GM23338 (cell line): ENCODE data around the gene TENT4A. TPM values are rescaled to one million over a fixed set of nuclear protein-coding genes. Genes with fewer than 3 reads are reported as not detected.

ENCODE experiments used
- ATAC-seq: fragments of 200-7000 bp; cut with Tn5 transposase; 3 replicates; pipeline ENCODE4 v1.9.1; 2020
- DNase-seq: peaks from one replicate; pipeline ENCODE4 v3.0.0-alpha.2; 2015; ENCODE audit warnings: low spot score
- H2AFZ ChIP-seq: fragments of 200-600 bp; sonication (generic); 2 replicates; pipeline ENCODE4 v1.8.0; 2016; ENCODE audit warnings: antibody characterized with exemption, mild to moderate bottlenecking, moderate library complexity
- H3F3A ChIP-seq: fragments of 200-600 bp; sonication (generic); replicated peaks from 2 replicates; pipeline ENCODE4 v1.8.0; 2017; ENCODE audit warnings: antibody characterized with exemption, mixed run types, low read depth
- H3K27ac ChIP-seq: fragments of 200-600 bp; sonication (generic); 2 replicates; pipeline ENCODE4 v1.6.1; 2016; ENCODE audit warnings: low read depth
- H3K27me3 ChIP-seq: fragments of 200-600 bp; sonication (generic); 2 replicates; pipeline ENCODE4 v1.8.0; 2016; ENCODE audit warnings: mild to moderate bottlenecking, mixed run types, moderate library complexity; ENCODE audit not compliant: insufficient read depth
- H3K36me3 ChIP-seq: fragments of 200-600 bp; sonication (generic); 2 replicates; pipeline ENCODE4 v1.8.0; 2016; ENCODE audit warnings: mild to moderate bottlenecking; ENCODE audit not compliant: insufficient read depth
- H3K4me1 ChIP-seq: fragments of 200-600 bp; sonication (generic); 2 replicates; pipeline ENCODE4 v1.8.0; 2016; ENCODE audit warnings: mild to moderate bottlenecking, moderate library complexity; ENCODE audit not compliant: insufficient read depth
- H3K4me2 ChIP-seq: fragments of 200-600 bp; sonication (generic); 2 replicates; pipeline ENCODE4 v1.7.1; 2017; ENCODE audit warnings: mixed run types
- H3K4me3 ChIP-seq: fragments of 200-600 bp; sonication (generic); 2 replicates; pipeline ENCODE4 v1.6.1; 2016; ENCODE audit warnings: mixed run types
- H3K79me2 ChIP-seq: fragments of 200-600 bp; sonication (generic); replicated peaks from 2 replicates; pipeline ENCODE4 v1.8.0; 2017; ENCODE audit warnings: mild to moderate bottlenecking; ENCODE audit not compliant: insufficient read depth
- H3K9me2 ChIP-seq: fragments of 200-600 bp; sonication (generic); 2 replicates; pipeline ENCODE4 v1.8.0; 2017; ENCODE audit not compliant: insufficient read depth
- H4K20me1 ChIP-seq: fragments of 200-600 bp; sonication (generic); replicated peaks from 2 replicates; pipeline ENCODE4 v1.8.0; 2017; ENCODE audit warnings: mild to moderate bottlenecking; ENCODE audit not compliant: insufficient read depth
- H3K27ac Mint-ChIP-seq: 2 replicates; pipeline ENCODE4 v1.8.0; 2020; ENCODE audit warnings: inconsistent platforms, mild to moderate bottlenecking, moderate library complexity, mixed read lengths
- H3K27me3 Mint-ChIP-seq: 3 replicates; pipeline ENCODE4 v1.8.0; 2022; ENCODE audit warnings: low read depth, mild to moderate bottlenecking, moderate library complexity, mixed read lengths, inconsistent platforms; ENCODE audit not compliant: insufficient read depth, poor library complexity
- H3K36me3 Mint-ChIP-seq: 3 replicates; pipeline ENCODE4 v1.8.0; 2021; ENCODE audit warnings: low read depth, mild to moderate bottlenecking, inconsistent platforms, moderate library complexity, mixed read lengths
- H3K4me1 Mint-ChIP-seq: 3 replicates; pipeline ENCODE4 v1.8.0; 2020; ENCODE audit warnings: mild to moderate bottlenecking, inconsistent platforms, mixed read lengths
- H3K4me3 Mint-ChIP-seq: 3 replicates; pipeline ENCODE4 v1.8.0; 2021; ENCODE audit warnings: moderate library complexity, mild to moderate bottlenecking, inconsistent platforms, mixed read lengths
- H3K9me3 Mint-ChIP-seq: 3 replicates; pipeline ENCODE4 v1.8.0; 2020; ENCODE audit warnings: moderate library complexity, mild to moderate bottlenecking, inconsistent platforms, mixed read lengths
- CREB1 ChIP-seq: fragments of 250-450 bp; sonication (Bioruptor Pico); IDR thresholded peaks from 2 replicates; pipeline ENCODE4 v1.5.0; 2020; ENCODE audit warnings: low read depth, mild to moderate bottlenecking, moderate library complexity
- EZH2 ChIP-seq: fragments of 200-600 bp; sonication (generic); IDR thresholded peaks from one replicate; pipeline ENCODE4 v1.8.0; 2017; ENCODE audit warnings: antibody characterized with exemption, mild to moderate bottlenecking, low read depth; ENCODE audit not compliant: unreplicated experiment
- EZH2phosphoT487 ChIP-seq: fragments of 200-600 bp; sonication (generic); IDR thresholded peaks from one replicate; pipeline ENCODE4 v1.8.1; 2018; ENCODE audit warnings: antibody characterized with exemption; ENCODE audit not compliant: unreplicated experiment
- JUNB ChIP-seq: IDR thresholded peaks from one replicate; pipeline ENCODE4 v1.6.1; 2016; ENCODE audit warnings: antibody characterized with exemption; ENCODE audit not compliant: unreplicated experiment
- NANOG ChIP-seq: IDR thresholded peaks from 2 replicates; pipeline ENCODE4 v1.6.1; 2016; ENCODE audit warnings: antibody characterized with exemption, borderline replicate concordance
- POLR2AphosphoS5 ChIP-seq: IDR thresholded peaks from 2 replicates; pipeline ENCODE4 v1.6.1; 2016; ENCODE audit warnings: antibody characterized with exemption, low read depth
- STAT1 ChIP-seq: IDR thresholded peaks from one replicate; pipeline ENCODE4 v1.6.1; 2016; ENCODE audit warnings: antibody characterized with exemption; ENCODE audit not compliant: unreplicated experiment
- ZNF114 ChIP-seq: fragments of 250-450 bp; sonication (Bioruptor Pico); IDR thresholded peaks from 2 replicates; pipeline ENCODE4 v1.5.0; 2020; ENCODE audit warnings: mild to moderate bottlenecking, moderate library complexity
- polyA plus RNA-seq: library from polyadenylated mRNA; unstranded; fragments of >200 nt; fragmentation: Nextera tagmentation; extraction: Ambion mirVana; gene quantifications from 2 replicates; pipeline ENCODE4 v1.2.1, GENCODE V29; 2016
- total RNA-seq: library from RNA; depleted of rRNA; stranded (reverse); fragments of >200 nt; shearing (Covaris generic); gene quantifications from 2 replicates; pipeline ENCODE4 v1.2.3, GENCODE V29; 2014
- TF ChIP-seq, protein P1 (sequence below): IDR thresholded peaks from one replicate; pipeline ENCODE4 v1.6.1; 2018; ENCODE audit warnings: antibody characterized with exemption; ENCODE audit not compliant: unreplicated experiment
- TF ChIP-seq, protein P2 (sequence below): fragments of 250-450 bp; sonication (Bioruptor Pico); IDR thresholded peaks from 2 replicates; pipeline ENCODE4 v1.5.0; 2020; ENCODE audit warnings: mild to moderate bottlenecking, moderate library complexity

Gene TENT4A
- total and polyA plus RNA-seq, 2 experiments from 2014 or later: 5.3 to 24.0 TPM

DNA sequence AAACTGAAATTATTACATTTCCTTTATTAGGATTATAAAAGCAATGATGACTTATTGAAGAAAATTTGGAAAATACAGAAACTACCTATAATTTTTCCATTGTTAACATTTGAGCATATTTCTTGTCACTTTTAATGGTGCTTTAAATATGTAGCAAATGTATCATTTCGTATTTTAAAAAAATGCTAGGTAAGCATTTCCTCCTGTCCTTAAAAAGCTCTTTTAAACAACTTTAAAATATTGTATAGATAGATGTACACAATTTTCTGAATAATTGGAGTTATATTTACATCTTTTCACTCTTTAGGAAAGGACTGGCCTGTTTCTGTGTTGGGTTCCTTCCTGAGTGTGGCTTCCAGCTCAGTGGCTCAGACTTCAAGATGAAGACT lies 15.6 kb downstream of the TENT4A start:
- no peak for DNase-seq
- Histone ChIP-seq H3K27me3 (no peaks in the 10 kb centered on the region), H3K4me3 (no peak overlapping the region), H4K20me1 (peaks cover 88% of the 10 kb centered on the region), H3K27ac (no peak overlapping the region), H3F3A (no peaks in the 10 kb centered on the region), H3K4me2 (no peak overlapping the region), H3K4me1 (peaks cover 15% of the 10 kb centered on the region; the same call in 1 of the 2 replicates), H3K9me2 (no peaks in the 10 kb centered on the region), H2AFZ (no peak overlapping the region), H3K36me3 (no peaks in the 10 kb centered on the region), H3K79me2 (peaks cover 100% of the 10 kb centered on the region)
- H3K27ac Mint-ChIP-seq: no peak overlapping the region
- peaks cover 66% of the 10 kb centered on the region for H3K4me1 Mint-ChIP-seq
- TF ChIP-seq EZH2phosphoT487 (no peak), CREB1 (CRISPR knock-in tag) (no peak), NANOG (no peak), JUNB (no peak)
- TF ChIP-seq, protein P1, sequence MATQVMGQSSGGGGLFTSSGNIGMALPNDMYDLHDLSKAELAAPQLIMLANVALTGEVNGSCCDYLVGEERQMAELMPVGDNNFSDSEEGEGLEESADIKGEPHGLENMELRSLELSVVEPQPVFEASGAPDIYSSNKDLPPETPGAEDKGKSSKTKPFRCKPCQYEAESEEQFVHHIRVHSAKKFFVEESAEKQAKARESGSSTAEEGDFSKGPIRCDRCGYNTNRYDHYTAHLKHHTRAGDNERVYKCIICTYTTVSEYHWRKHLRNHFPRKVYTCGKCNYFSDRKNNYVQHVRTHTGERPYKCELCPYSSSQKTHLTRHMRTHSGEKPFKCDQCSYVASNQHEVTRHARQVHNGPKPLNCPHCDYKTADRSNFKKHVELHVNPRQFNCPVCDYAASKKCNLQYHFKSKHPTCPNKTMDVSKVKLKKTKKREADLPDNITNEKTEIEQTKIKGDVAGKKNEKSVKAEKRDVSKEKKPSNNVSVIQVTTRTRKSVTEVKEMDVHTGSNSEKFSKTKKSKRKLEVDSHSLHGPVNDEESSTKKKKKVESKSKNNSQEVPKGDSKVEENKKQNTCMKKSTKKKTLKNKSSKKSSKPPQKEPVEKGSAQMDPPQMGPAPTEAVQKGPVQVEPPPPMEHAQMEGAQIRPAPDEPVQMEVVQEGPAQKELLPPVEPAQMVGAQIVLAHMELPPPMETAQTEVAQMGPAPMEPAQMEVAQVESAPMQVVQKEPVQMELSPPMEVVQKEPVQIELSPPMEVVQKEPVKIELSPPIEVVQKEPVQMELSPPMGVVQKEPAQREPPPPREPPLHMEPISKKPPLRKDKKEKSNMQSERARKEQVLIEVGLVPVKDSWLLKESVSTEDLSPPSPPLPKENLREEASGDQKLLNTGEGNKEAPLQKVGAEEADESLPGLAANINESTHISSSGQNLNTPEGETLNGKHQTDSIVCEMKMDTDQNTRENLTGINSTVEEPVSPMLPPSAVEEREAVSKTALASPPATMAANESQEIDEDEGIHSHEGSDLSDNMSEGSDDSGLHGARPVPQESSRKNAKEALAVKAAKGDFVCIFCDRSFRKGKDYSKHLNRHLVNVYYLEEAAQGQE: no peak
- H3K4me3 Mint-ChIP-seq: no peak overlapping the region
- no peak for ATAC-seq
- H3K9me3 Mint-ChIP-seq: no peaks in the 10 kb centered on the region
- H3K36me3 Mint-ChIP-seq: peaks cover 1% of the 10 kb centered on the region; the same call in 2 of the 3 replicates
- H3K27me3 Mint-ChIP-seq: no peaks in the 10 kb centered on the region

DNA sequence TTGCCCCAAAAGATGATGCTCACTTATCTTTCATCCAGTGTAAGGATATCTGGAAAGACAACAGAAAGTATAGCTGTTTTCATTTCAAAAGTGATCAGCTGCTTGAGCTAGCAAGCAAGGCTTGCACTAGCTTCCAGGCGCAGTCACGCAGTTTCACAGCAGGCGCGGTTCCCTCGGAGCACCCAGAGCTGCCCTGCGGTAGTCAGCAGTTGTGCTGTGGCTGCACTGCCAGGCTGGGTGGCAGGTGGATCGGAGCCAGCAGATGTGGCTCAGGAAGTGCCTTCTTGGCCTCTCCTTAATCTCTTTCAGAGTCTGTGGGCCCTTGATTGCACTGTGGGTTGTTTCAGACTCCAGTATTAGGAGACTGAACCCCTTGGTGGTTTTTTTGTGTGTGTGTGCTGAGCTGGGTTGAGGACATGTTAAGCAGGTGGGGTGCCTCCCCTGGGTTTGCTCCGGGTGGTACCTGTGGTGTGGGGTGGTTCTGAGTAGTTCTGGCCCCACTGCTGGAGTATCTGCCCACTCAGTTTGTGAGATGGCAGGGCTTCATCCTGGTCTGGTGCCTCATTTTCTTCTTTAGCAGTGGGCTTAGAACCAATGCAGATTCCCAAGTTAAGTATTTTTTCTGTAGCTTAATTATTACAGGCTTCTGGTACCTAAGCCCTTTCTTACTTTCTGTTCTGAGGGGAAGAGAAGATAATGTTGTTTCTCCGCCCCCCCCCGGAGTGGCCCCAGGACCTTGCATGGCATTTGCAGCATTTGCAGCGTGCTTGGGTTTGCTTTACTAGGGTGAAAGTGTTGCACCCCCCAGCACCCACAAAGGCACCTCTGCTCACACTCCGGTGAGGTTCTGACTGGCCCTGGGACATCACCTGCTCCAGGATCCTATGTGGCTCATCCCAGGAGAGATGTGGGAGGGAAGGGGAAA lies 16.4 kb downstream of the TENT4A start:
- peaks cover 58% of the 10 kb centered on the region for H3K4me1 Mint-ChIP-seq
- H3K27ac Mint-ChIP-seq: no peak overlapping the region
- no peaks in the 10 kb centered on the region; the same call in 1 of the 3 replicates for H3K36me3 Mint-ChIP-seq
- H3K4me1 ChIP-seq: peaks cover 9% of the 10 kb centered on the region; the same call in 1 of the 2 replicates
- no peaks in the 10 kb centered on the region for H3K9me3 Mint-ChIP-seq
- no peak overlapping the region for H2AFZ ChIP-seq
- peaks cover 98% of the 10 kb centered on the region for H3K79me2 ChIP-seq
- ATAC-seq: no peak
- no peak overlapping the region; the same call in 2 of the 3 replicates for H3K4me3 Mint-ChIP-seq
- H3K9me2 ChIP-seq: no peaks in the 10 kb centered on the region
- H3K4me2 ChIP-seq: no peak overlapping the region
- H3K27me3 ChIP-seq: no peaks in the 10 kb centered on the region
- H3K36me3 ChIP-seq: no peaks in the 10 kb centered on the region
- peak overlapping the region; percentile 50; the same call in 1 of the 2 replicates for H3K27ac ChIP-seq
- peaks cover 83% of the 10 kb centered on the region for H4K20me1 ChIP-seq
- no peaks in the 10 kb centered on the region for H3K27me3 Mint-ChIP-seq
- DNase-seq: no peak
- H3K4me3 ChIP-seq: no peak overlapping the region
- no peaks in the 10 kb centered on the region for H3F3A ChIP-seq
- TF ChIP-seq, protein P2, sequence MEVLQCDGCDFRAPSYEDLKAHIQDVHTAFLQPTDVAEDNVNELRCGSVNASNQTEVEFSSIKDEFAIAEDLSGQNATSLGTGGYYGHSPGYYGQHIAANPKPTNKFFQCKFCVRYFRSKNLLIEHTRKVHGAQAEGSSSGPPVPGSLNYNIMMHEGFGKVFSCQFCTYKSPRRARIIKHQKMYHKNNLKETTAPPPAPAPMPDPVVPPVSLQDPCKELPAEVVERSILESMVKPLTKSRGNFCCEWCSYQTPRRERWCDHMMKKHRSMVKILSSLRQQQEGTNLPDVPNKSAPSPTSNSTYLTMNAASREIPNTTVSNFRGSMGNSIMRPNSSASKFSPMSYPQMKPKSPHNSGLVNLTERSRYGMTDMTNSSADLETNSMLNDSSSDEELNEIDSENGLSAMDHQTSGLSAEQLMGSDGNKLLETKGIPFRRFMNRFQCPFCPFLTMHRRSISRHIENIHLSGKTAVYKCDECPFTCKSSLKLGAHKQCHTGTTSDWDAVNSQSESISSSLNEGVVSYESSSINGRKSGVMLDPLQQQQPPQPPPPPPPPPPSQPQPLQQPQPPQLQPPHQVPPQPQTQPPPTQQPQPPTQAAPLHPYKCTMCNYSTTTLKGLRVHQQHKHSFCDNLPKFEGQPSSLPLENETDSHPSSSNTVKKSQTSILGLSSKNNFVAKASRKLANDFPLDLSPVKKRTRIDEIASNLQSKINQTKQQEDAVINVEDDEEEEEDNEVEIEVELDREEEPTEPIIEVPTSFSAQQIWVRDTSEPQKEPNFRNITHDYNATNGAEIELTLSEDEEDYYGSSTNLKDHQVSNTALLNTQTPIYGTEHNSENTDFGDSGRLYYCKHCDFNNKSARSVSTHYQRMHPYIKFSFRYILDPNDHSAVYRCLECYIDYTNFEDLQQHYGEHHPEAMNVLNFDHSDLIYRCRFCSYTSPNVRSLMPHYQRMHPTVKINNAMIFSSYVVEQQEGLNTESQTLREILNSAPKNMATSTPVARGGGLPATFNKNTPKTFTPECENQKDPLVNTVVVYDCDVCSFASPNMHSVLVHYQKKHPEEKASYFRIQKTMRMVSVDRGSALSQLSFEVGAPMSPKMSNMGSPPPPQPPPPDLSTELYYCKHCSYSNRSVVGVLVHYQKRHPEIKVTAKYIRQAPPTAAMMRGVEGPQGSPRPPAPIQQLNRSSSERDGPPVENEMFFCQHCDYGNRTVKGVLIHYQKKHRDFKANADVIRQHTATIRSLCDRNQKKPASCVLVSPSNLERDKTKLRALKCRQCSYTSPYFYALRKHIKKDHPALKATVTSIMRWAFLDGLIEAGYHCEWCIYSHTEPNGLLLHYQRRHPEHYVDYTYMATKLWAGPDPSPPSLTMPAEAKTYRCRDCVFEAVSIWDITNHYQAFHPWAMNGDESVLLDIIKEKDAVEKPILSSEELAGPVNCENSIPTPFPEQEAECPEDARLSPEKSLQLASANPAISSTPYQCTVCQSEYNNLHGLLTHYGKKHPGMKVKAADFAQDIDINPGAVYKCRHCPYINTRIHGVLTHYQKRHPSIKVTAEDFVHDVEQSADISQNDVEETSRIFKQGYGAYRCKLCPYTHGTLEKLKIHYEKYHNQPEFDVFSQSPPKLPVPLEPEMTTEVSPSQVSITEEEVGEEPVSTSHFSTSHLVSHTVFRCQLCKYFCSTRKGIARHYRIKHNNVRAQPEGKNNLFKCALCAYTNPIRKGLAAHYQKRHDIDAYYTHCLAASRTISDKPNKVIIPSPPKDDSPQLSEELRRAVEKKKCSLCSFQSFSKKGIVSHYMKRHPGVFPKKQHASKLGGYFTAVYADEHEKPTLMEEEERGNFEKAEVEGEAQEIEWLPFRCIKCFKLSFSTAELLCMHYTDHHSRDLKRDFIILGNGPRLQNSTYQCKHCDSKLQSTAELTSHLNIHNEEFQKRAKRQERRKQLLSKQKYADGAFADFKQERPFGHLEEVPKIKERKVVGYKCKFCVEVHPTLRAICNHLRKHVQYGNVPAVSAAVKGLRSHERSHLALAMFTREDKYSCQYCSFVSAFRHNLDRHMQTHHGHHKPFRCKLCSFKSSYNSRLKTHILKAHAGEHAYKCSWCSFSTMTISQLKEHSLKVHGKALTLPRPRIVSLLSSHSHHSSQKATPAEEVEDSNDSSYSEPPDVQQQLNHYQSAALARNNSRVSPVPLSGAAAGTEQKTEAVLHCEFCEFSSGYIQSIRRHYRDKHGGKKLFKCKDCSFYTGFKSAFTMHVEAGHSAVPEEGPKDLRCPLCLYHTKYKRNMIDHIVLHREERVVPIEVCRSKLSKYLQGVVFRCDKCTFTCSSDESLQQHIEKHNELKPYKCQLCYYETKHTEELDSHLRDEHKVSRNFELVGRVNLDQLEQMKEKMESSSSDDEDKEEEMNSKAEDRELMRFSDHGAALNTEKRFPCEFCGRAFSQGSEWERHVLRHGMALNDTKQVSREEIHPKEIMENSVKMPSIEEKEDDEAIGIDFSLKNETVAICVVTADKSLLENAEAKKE (CRISPR knock-in tag): no peak
- no peak for TF ChIP-seq JUNB
- TF ChIP-seq ZNF114 (CRISPR knock-in tag): no peak
- no peak for TF ChIP-seq CREB1 (CRISPR knock-in tag)
- no peak for TF ChIP-seq POLR2AphosphoS5
- no peak for TF ChIP-seq STAT1
- no peak for TF ChIP-seq NANOG
- TF ChIP-seq EZH2: no peak
